Uterus (tissue), 2 donors: ENCODE measurements around the gene FITM1.

Experiments
- POLR2A ChIP-seq, 2 donors: fragments of 450-650 bp; IDR thresholded peaks; one replicate each; pipeline ENCODE4 v1.6.1; 2016; ENCODE audit warnings: antibody characterized with exemption in 2 of 2, mild to moderate bottlenecking in 1 of 2, moderate library complexity in 1 of 2
- TF ChIP-seq, protein P1 (sequence below), 4 experiments: fragments of 200-600 bp in 2 of 4; fragments of 450-650 bp in 2 of 4; sonication (generic) in 2 of 4; IDR thresholded peaks; one replicate each; pipeline ENCODE4 v1.5.1; 2016 to 2019; ENCODE audit warnings: antibody characterized with exemption in 4 of 4, mild to moderate bottlenecking in 2 of 4, moderate library complexity in 1 of 4

DNA sequence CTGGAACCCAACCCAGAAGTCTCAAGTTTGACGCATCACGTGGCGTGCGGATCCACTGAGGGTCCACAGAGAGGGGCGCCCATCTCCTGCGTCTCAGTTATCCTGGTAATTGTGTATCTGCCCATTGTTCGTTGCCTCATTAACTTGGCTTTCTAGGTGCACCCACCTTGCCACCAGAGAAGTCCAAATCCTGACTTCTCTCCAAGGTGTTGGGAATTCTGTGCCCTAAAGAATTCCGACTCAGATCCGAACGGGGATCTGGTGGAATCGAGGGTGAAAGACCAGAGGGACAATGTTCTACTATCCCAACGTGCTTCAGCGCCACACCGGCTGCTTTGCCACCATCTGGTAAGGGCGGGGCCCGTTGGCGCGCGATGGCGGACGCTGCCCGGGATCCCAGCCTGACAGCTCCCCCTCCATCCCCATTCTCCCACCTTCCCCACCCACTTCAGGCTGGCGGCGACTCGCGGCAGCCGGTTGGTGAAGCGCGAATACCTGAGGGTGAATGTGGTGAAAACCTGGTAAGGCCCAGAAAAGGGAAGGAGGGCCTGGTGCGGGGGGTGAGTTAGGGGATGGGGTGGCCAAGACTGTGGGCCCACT is 41.9 kb downstream of the FITM1 start:
- TF ChIP-seq, protein P1, sequence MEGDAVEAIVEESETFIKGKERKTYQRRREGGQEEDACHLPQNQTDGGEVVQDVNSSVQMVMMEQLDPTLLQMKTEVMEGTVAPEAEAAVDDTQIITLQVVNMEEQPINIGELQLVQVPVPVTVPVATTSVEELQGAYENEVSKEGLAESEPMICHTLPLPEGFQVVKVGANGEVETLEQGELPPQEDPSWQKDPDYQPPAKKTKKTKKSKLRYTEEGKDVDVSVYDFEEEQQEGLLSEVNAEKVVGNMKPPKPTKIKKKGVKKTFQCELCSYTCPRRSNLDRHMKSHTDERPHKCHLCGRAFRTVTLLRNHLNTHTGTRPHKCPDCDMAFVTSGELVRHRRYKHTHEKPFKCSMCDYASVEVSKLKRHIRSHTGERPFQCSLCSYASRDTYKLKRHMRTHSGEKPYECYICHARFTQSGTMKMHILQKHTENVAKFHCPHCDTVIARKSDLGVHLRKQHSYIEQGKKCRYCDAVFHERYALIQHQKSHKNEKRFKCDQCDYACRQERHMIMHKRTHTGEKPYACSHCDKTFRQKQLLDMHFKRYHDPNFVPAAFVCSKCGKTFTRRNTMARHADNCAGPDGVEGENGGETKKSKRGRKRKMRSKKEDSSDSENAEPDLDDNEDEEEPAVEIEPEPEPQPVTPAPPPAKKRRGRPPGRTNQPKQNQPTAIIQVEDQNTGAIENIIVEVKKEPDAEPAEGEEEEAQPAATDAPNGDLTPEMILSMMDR (IDR thresholded peaks at IDR 0.05) = no peak
- no peak for TF ChIP-seq POLR2A (IDR thresholded peaks at IDR 0.05)
